Fibroblast of lung (primary cell): ENCODE results near the gene FSIP1. TPM values are rescaled to one million over a fixed set of nuclear protein-coding genes. Genes with fewer than 3 reads are reported as not detected.

Source experiments
- DNase-seq, 2 donors: peaks; one replicate each; pipeline versions ENCODE4 v3.0.0 to v3.0.0-alpha.2; 2010; ENCODE audit warnings: low read depth in 2 of 2
- H2AFZ ChIP-seq: 2 replicates; pipeline ENCODE4 v1.5.1; 2012; ENCODE audit warnings: low read length, control low read depth, inconsistent platforms
- H3K27ac ChIP-seq: 2 replicates; pipeline ENCODE4 v1.5.1; 2011; ENCODE audit warnings: low read length, control low read depth; ENCODE audit not compliant: insufficient read depth
- H3K27me3 ChIP-seq: 2 replicates; pipeline ENCODE4 v1.5.1; 2011; ENCODE audit warnings: mild to moderate bottlenecking, low read length; ENCODE audit not compliant: control insufficient read depth, insufficient read depth
- H3K36me3 ChIP-seq: 2 replicates; pipeline ENCODE4 v1.5.1; 2011; ENCODE audit warnings: low read length; ENCODE audit not compliant: control insufficient read depth, insufficient read depth
- H3K4me1 ChIP-seq: 2 replicates; pipeline ENCODE4 v1.5.1; 2011; ENCODE audit warnings: low read length; ENCODE audit not compliant: control insufficient read depth, insufficient read depth; ENCODE audit errors: extremely low read depth
- H3K4me2 ChIP-seq: 2 replicates; pipeline ENCODE4 v1.5.1; 2011; ENCODE audit warnings: low read length, control low read depth; ENCODE audit not compliant: insufficient read depth; ENCODE audit errors: extremely low read depth
- H3K4me3 ChIP-seq, 4 experiments: fragments of 200-600 bp in 1 of 4; sonication (generic) in 1 of 4; replicated peaks in 1 of 4; 2 replicates each; pipeline ENCODE4 v1.5.1; 2011 to 2016; ENCODE audit warnings: low read length in 4 of 4, low read depth in 3 of 4, mild to moderate bottlenecking in 3 of 4, control low read depth in 2 of 4, inconsistent platforms in 1 of 4, mixed read lengths in 1 of 4; ENCODE audit not compliant: insufficient read depth in 1 of 4; ENCODE audit errors: control extremely low read depth in 1 of 4
- H3K79me2 ChIP-seq: 2 replicates; pipeline ENCODE4 v1.5.1; 2012; ENCODE audit warnings: mild to moderate bottlenecking, low read length, inconsistent platforms; ENCODE audit not compliant: control insufficient read depth, insufficient read depth
- H3K9ac ChIP-seq: 2 replicates; pipeline ENCODE4 v1.5.1; 2011; ENCODE audit warnings: mild to moderate bottlenecking, low read length, control low read depth; ENCODE audit not compliant: insufficient read depth
- H3K9me3 ChIP-seq: 2 replicates; pipeline ENCODE4 v1.5.1; 2012; ENCODE audit warnings: low read depth, low read length; ENCODE audit not compliant: control insufficient read depth, insufficient read depth
- H4K20me1 ChIP-seq: 2 replicates; pipeline ENCODE4 v1.5.1; 2011; ENCODE audit warnings: low read length; ENCODE audit not compliant: control insufficient read depth, insufficient read depth; ENCODE audit errors: extremely low read depth
- CTCF ChIP-seq, 2 donors: IDR thresholded peaks in 1 of 2; conservative IDR thresholded peaks in 1 of 2; 1 replicate in 1 of 2; 2 replicates in 1 of 2; pipeline ENCODE4 v1.5.1; 2011 to 2012; ENCODE audit warnings: low read length in 2 of 2, control low read depth in 1 of 2, inconsistent platforms in 1 of 2, low read depth in 1 of 2, mild to moderate bottlenecking in 1 of 2
- EZH2 ChIP-seq: IDR thresholded peaks from 2 replicates; pipeline ENCODE4 v1.5.1; 2012; ENCODE audit warnings: low read length, control low read depth, mild to moderate bottlenecking; ENCODE audit errors: missing control alignments
- polyA plus RNA-seq, 2 donors: library from polyadenylated mRNA; depleted of rRNA in 1 of 2; stranded (reverse) in 1 of 2; unstranded in 1 of 2; fragments of >200 nt; gene quantifications; 2 replicates each; pipeline ENCODE4 v1.2.1, GENCODE V29; 2011 to 2012; ENCODE audit warnings: missing spikeins in 1 of 2
- total RNA-seq: library from RNA; depleted of rRNA; stranded (reverse); fragments of >200 nt; gene quantifications from 2 replicates; pipeline ENCODE4 v1.2.1, GENCODE V29; 2014

Gene FSIP1
- total and polyA plus RNA-seq, 2 donors (not counting 1 experiment from before 2014, with no cell fraction given), result 0.50 to 5.1 TPM

- Histone ChIP-seq H3K4me1 (peaks cover 7% of the 10 kb centered on the region), H3K4me2 (no peak overlapping the region), H2AFZ (no peak overlapping the region), H3K79me2 (no peaks in the 10 kb centered on the region), H3K4me3 (no peak overlapping the region), H3K9ac (no peak overlapping the region), H3K9me3 (no peaks in the 10 kb centered on the region), H3K27ac (no peak overlapping the region), H4K20me1 (no peaks in the 10 kb centered on the region), H3K36me3 (no peaks in the 10 kb centered on the region), H3K27me3 (no peaks in the 10 kb centered on the region)
- no peak for TF ChIP-seq CTCF (conservative IDR thresholded peaks at IDR 0.05 in 1 of 2, IDR thresholded peaks at IDR 0.05 in 1 of 2; ENCODE audit: low read depth in 1 of 2, low read length in 2 of 2)
- no peak for TF ChIP-seq EZH2
- peak in 1 of 2 donors; percentile 21 for DNase-seq
These were observed 208.8 kb downstream of the FSIP1 start for GRCh38 chr15:39573844-39574243.

GRCh38 chr15:39573287-39573686 is 209.4 kb downstream of the FSIP1 start:
- H3K27ac ChIP-seq, result no peak overlapping the region
- H3K27me3 ChIP-seq, result no peaks in the 10 kb centered on the region
- H3K9me3 ChIP-seq, result no peaks in the 10 kb centered on the region
- H3K36me3 ChIP-seq, result no peaks in the 10 kb centered on the region
- no peak for TF ChIP-seq CTCF (conservative IDR thresholded peaks at IDR 0.05 in 1 of 2, IDR thresholded peaks at IDR 0.05 in 1 of 2; ENCODE audit: low read depth in 1 of 2, low read length in 2 of 2)
- no peak for TF ChIP-seq EZH2
- H3K4me2 ChIP-seq, result no peak overlapping the region
- peaks cover 1% of the 10 kb centered on the region for H3K4me1 ChIP-seq
- H3K4me3 ChIP-seq, result no peak overlapping the region
- no peak overlapping the region for H2AFZ ChIP-seq
- H3K79me2 ChIP-seq, result no peaks in the 10 kb centered on the region
- no peak overlapping the region for H3K9ac ChIP-seq
- DNase-seq, result no peak
- H4K20me1 ChIP-seq, result no peaks in the 10 kb centered on the region

GRCh38 chr15:39565851-39566250 is 216.8 kb downstream of the FSIP1 start:
- Histone ChIP-seq H3K27ac (no peak overlapping the region), H3K4me1 (no peaks in the 10 kb centered on the region), H3K4me3 (no peak overlapping the region), H3K79me2 (no peaks in the 10 kb centered on the region), H3K9ac (no peak overlapping the region), H3K4me2 (no peak overlapping the region), H2AFZ (no peak overlapping the region), H3K36me3 (no peaks in the 10 kb centered on the region), H3K27me3 (no peaks in the 10 kb centered on the region), H4K20me1 (no peaks in the 10 kb centered on the region), H3K9me3 (no peaks in the 10 kb centered on the region)
- DNase-seq, result no peak
- TF ChIP-seq CTCF (conservative IDR thresholded peaks at IDR 0.05 in 1 of 2, IDR thresholded peaks at IDR 0.05 in 1 of 2; ENCODE audit: low read depth in 1 of 2, low read length in 2 of 2), result no peak
- TF ChIP-seq EZH2, result no peak
